ENCODE data around the gene CES5A.
"Not testable (repeated sequence)": the region's sequence is repeated elsewhere in the genome, so short reads cannot be mapped to it uniquely, and the experiment has no call there.

The CES5A gene

DNA sequence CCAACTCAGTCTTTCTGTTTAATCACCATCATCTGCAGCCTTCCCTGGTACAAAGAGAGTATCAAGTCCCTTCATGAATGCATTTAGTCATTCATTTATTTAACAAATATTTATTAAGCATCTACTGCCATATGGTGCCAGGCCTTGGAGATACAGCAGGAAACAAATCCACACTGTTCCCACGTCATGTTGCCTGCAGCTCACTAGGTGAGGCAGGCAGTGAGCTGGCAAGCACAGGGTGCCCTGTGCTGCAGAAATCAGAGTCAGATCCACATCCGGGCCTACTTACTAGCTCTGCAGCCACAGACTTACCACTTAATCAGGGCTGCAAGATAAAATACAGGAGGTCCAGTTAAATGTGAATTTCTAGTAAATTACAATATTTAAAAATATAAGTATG, 38.5 kb upstream of the CES5A start:
- Mint-ChIP-seq H3K4me1 (no peaks in the 10 kb centered on the region), H3K36me3 (ENCODE audit: low read depth) (no peaks in the 10 kb centered on the region), H3K27ac (no peak overlapping the region), H3K9me3 (no peaks in the 10 kb centered on the region), H3K4me3 (no peak overlapping the region), H3K27me3 (ENCODE audit: low read depth) (peaks cover 19% of the 10 kb centered on the region)
- TF ChIP-seq, protein P1, sequence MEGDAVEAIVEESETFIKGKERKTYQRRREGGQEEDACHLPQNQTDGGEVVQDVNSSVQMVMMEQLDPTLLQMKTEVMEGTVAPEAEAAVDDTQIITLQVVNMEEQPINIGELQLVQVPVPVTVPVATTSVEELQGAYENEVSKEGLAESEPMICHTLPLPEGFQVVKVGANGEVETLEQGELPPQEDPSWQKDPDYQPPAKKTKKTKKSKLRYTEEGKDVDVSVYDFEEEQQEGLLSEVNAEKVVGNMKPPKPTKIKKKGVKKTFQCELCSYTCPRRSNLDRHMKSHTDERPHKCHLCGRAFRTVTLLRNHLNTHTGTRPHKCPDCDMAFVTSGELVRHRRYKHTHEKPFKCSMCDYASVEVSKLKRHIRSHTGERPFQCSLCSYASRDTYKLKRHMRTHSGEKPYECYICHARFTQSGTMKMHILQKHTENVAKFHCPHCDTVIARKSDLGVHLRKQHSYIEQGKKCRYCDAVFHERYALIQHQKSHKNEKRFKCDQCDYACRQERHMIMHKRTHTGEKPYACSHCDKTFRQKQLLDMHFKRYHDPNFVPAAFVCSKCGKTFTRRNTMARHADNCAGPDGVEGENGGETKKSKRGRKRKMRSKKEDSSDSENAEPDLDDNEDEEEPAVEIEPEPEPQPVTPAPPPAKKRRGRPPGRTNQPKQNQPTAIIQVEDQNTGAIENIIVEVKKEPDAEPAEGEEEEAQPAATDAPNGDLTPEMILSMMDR (IDR thresholded peaks at IDR 0.05; ENCODE audit: unreplicated experiment in 3 of 3) = no peak

DNA sequence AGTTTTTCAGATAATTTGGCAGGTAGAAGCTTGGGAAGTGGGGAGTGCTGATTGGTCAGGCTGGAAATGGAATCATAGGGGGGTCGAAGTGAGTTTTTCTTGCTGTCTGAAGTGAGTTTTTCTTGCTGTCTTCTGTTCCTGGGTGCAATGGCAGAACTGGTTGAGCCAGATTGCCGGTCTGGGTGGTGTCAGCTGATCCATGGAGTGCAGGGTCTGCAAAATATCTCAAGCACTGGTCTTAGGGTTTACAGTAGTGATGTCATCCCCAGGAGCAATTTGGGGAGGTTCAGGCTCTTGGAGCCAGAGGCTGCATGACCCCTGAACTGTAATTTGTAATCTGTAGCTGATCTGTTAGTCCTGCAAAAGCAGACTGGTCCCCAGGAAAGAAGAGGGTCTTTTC, 37.9 kb upstream of the CES5A start:
- Mint-ChIP-seq H3K27ac (peak overlapping the region in 2 of 3 experiments; percentile 11 to 30), H3K27me3 (ENCODE audit: low read depth) (peaks cover 25% of the 10 kb centered on the region)
- H3K9me3 Mint-ChIP-seq; H3K4me1 Mint-ChIP-seq; H3K4me3 Mint-ChIP-seq; H3K36me3 Mint-ChIP-seq (ENCODE audit: low read depth): not testable (repeated sequence)

DNA sequence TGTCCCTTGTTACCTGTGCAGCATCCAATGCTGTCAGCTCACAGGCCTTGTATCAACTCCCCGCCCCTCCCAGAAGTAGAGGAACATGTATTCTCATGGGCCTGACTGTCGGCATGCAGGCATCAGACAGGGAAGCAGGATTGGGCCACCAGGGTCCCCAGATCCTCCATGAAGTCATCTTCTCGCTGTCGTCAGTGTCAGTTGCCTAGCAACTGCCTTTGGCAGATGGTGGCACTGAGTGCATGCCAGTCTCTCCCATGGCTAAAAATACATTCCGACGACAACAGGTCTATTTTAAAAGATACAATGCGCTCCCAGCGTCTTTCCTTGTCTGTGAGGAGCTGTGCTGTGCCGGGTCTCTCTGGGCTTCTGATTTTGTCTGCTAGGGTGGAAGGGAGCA, 36.8 kb upstream of the CES5A start:
- H3K36me3 Mint-ChIP-seq (ENCODE audit: low read depth) = no peaks in the 10 kb centered on the region
- H3K4me3 Mint-ChIP-seq = no peak overlapping the region
- TF ChIP-seq, protein P1 (IDR thresholded peaks at IDR 0.05; ENCODE audit: unreplicated experiment in 3 of 3) = no peak

DNA sequence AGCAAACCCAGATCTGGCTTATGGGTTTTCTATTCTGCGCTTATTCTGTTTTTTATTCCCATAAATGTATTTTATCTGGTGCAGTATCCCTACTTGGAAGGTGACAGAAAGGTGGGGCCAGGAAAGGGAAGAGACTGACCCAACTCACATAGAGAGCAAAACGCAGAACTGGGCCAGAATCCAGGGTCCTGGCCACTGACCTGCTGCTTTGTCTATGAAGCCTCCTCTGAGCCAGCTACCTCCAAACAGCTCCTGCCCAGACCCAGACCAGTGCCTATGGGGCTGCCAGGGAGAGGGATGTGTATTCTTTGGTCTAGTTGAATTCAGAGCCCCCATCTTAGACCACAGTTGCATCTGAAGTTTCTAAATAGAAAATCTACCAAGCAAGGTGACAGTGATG, 36.4 kb upstream of the CES5A start:
- H3K36me3 Mint-ChIP-seq (ENCODE audit: low read depth) = no peaks in the 10 kb centered on the region
- no peaks in the 10 kb centered on the region for H3K4me1 Mint-ChIP-seq
- H3K27ac Mint-ChIP-seq = no peak overlapping the region
- TF ChIP-seq, protein P1 (IDR thresholded peaks at IDR 0.05; ENCODE audit: unreplicated experiment in 3 of 3) = no peak
- no peaks in the 10 kb centered on the region for H3K9me3 Mint-ChIP-seq
- no peak overlapping the region for H3K4me3 Mint-ChIP-seq
- H3K27me3 Mint-ChIP-seq (ENCODE audit: low read depth) = peaks cover 35% of the 10 kb centered on the region

More for the DNA sequence above, 36.8 kb upstream of the CES5A start:
- no peak overlapping the region for H3K27ac Mint-ChIP-seq
- H3K27me3 Mint-ChIP-seq (ENCODE audit: low read depth) = peaks cover 31% of the 10 kb centered on the region
- no peaks in the 10 kb centered on the region for H3K4me1 Mint-ChIP-seq
- no peaks in the 10 kb centered on the region for H3K9me3 Mint-ChIP-seq

DNA sequence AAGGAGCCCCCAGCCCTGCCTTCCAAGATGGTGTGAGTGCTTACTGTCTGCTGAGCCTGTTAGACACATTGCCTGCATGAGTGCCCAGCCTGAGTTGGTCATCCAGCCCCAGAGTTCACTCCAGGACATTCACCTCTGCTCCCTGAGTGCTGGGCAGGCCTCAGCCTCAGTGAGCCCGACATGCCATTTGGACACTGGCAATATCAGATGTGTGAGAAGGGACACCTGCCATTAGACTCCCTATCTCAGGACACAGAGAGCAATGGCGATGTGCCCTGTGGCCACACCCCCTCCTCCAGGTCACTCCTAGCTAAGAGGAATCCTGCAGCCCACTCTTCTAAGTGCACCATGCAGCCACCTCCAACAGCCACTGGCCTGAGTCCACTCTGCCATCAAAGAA, 34.7 kb upstream of the CES5A start:
- Mint-ChIP-seq H3K27ac (no peak overlapping the region), H3K4me3 (no peak overlapping the region), H3K9me3 (no peaks in the 10 kb centered on the region), H3K4me1 (no peaks in the 10 kb centered on the region), H3K36me3 (ENCODE audit: low read depth) (no peaks in the 10 kb centered on the region), H3K27me3 (ENCODE audit: low read depth) (peaks cover 45% of the 10 kb centered on the region)
- TF ChIP-seq, protein P1 (IDR thresholded peaks at IDR 0.05; ENCODE audit: unreplicated experiment in 3 of 3) = no peak

DNA sequence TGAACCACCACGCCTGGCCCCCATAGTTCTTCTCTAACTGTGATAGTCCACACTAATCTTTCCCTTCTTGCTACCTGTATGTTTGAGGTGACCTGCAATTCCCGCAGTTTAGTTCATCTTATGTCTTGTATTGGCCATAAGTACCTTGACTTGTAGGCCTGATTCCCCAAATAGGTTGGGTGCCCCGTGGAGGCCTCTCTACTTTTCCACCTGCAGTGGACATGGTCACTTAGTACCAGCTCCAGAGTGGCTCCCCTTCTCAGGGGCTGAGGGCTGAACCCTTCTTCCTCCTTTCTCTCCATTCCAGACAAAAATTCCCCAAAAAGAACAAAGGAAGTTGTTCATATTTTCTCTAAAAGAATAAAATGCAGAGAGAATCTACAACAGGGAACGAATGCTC, 33.5 kb upstream of the CES5A start:
- H3K27ac Mint-ChIP-seq = no peak overlapping the region
- no peaks in the 10 kb centered on the region for H3K36me3 Mint-ChIP-seq (ENCODE audit: low read depth)
- peaks cover 42% of the 10 kb centered on the region for H3K27me3 Mint-ChIP-seq (ENCODE audit: low read depth)
- peaks cover 12% of the 10 kb centered on the region for H3K9me3 Mint-ChIP-seq
- TF ChIP-seq, protein P1 (IDR thresholded peaks at IDR 0.05; ENCODE audit: unreplicated experiment in 3 of 3) = no peak
- no peaks in the 10 kb centered on the region for H3K4me1 Mint-ChIP-seq
- H3K4me3 Mint-ChIP-seq = no peak overlapping the region

All from nephron (organoid).